Right lung (tissue), 5 donors: ENCODE measurements around the gene PTGS1. TPM values are rescaled to one million over a fixed set of nuclear protein-coding genes. Genes with fewer than 3 reads are reported as not detected.
A peak's percentile ranks its signal among the peaks of the same experiment; 100 is the strongest.

Experiments used
- DNase-seq, 2 donors: peaks; one replicate each; pipeline ENCODE4 v3.0.0-alpha.2; 2013
- polyA plus RNA-seq, 5 donors: library from polyadenylated mRNA; unstranded; fragments of 120-200 nt; gene quantifications; one replicate each; pipeline versions ENCODE4 v1.2.1 to v1.2.3, GENCODE V29; 2013; ENCODE audit warnings: inconsistent platforms in 1 of 5, low replicate concordance in 1 of 5; ENCODE audit not compliant: insufficient read length in 5 of 5, insufficient read depth in 1 of 5

The PTGS1 gene
- polyA plus RNA-seq, 5 donors = 3.7 to 5.6 (median 4.0) TPM

- no peak for DNase-seq
These were observed 2.3 kb downstream of the PTGS1 start for GRCh38 chr9:122372856-122373845.

- DNase-seq = peak; percentile 49 to 64
These were observed 4.1 kb downstream of the PTGS1 start for GRCh38 chr9:122374885-122375420.

DNA sequence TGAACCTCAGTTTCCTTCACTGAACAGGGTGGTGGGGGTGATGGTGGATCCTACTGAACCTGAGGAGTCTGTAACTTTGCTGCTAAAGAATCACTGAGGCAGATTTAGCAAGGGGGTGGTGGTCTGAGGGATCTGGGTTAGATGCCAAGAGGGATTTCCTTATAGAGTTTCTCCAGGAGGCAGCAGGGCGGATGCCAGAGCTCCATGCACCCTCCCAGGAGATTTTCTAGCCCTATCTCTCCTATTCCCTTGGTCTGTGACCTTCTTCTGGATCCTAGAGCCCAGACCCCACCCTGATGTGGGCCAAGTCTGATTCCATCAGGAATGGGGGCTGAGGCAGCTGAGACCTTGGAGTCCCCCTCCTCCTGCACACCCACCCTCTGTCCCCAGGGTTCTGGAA lies 6.0 kb downstream of the PTGS1 start:
- DNase-seq = no peak

GRCh38 chr9:122377241-122378164 lies 6.7 kb downstream of the PTGS1 start:
- DNase-seq = no peak

DNA sequence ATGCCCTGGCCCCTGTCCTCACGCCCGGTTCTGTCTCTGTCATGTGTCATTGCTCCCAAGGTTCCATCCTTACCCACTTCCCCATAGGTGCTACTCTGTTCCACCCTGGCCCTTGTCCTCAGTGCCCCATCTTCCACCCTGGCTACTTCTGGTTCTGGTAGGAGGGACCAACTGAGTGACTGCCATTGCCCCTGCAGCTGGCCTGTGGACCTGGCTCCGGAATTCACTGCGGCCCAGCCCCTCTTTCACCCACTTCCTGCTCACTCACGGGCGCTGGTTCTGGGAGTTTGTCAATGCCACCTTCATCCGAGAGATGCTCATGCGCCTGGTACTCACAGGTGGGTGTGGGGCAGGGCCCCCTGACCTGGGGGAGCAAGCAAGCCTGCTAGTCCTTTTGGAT lies 7.4 kb downstream of the PTGS1 start:
- DNase-seq = no peak

DNA sequence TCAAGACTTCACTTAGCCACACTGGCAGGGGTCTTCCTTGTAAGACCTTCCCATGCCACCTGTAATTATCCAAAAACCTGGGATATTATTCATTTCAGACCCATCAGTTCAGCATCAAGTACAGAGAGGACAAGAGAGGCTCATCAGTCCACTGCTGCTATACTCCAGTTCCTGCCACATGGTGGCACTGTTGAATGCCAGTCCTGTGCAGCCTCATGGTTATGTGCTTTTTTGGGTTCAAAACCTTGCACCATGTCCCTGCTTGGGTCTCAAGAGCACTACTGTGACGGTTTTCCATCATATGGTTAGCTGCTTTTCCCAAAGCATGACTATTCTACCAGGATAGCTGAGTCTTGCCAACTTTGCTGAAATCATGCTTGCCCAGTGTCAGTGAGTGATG lies 8.5 kb downstream of the PTGS1 start:
- no peak for DNase-seq

GRCh38 chr9:122380293-122380692 lies 9.5 kb downstream of the PTGS1 start:
- DNase-seq = no peak

DNA sequence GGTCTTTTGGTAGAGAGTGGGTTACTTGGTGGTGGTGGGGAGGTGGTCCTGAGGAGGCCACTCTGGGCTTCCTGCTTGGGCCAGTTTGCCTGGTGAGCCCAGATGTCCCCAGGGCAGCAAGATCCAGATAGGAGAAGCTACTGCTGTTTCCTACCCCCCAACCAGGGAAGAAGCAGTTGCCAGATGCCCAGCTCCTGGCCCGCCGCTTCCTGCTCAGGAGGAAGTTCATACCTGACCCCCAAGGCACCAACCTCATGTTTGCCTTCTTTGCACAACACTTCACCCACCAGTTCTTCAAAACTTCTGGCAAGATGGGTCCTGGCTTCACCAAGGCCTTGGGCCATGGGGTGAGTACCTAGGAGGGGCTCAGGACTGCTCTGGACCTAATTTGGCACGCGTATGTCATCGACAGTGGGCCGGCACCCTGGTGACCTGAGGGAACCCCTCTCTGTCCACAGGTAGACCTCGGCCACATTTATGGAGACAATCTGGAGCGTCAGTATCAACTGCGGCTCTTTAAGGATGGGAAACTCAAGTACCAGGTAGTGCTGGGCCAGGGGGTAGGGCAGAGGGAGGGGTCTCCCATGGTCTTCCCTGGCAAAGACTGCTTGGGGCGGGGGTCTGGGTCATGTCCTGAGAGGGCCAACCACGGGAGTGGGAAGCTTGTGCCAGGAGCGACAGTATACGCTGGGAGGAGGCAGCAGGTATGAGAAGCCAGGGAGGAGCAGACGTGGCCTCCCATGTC lies 10.6 kb downstream of the PTGS1 start:
- DNase-seq = no peak

DNA sequence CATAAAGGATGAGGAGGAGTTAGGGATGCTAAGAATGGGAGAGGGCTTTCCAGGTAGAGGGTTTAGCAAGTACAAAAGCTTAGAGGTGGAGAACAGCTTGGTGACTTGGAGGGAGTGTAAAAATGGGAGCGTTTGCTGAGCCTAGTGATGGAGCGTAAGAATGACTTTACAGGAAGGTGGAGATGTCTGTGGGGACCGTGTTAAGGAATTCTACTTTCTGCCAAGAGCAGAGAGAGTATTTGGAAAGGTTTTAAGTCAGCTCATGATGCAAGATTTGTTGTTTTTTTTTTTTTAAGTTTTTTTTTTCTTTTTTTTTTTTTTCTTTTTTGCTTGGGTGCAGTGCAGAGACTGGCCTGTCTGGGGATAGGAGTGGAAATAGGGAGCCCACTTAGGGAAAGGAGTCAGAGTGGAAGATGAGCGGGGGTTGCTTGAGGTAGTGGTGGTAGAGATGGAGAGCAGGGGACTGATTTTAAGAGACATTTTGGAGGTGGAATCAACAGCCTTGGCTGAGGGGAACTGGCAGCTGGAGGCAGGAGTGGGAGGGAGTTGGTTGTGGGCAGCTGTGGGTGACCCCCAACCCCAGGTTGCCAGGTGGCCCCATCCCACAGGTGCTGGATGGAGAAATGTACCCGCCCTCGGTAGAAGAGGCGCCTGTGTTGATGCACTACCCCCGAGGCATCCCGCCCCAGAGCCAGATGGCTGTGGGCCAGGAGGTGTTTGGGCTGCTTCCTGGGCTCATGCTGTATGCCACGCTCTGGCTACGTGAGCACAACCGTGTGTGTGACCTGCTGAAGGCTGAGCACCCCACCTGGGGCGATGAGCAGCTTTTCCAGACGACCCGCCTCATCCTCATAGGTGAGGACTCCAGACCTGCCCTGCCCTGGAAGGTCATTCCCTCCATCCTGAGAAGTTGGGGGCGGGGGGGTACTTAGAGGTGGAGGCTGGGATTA lies 12.4 kb downstream of the PTGS1 start:
- no peak for DNase-seq

GRCh38 chr9:122383992-122384461 lies 13.2 kb downstream of the PTGS1 start:
- DNase-seq = no peak

DNA sequence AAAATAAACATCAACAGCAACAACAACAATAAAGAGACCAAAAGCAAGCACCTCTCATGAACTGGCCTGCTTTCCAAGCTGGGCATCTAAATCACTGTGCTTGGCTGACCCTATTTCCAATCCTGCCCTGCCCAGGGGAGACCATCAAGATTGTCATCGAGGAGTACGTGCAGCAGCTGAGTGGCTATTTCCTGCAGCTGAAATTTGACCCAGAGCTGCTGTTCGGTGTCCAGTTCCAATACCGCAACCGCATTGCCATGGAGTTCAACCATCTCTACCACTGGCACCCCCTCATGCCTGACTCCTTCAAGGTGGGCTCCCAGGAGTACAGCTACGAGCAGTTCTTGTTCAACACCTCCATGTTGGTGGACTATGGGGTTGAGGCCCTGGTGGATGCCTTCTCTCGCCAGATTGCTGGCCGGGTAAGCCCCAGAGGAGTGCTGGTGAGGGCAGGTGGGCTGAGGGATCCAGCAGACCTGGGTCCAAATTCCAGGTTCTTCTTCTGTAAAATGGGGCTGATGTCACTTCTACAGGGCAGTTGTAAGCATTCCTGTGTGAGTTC lies 15.6 kb downstream of the PTGS1 start:
- no peak for DNase-seq

- DNase-seq = no peak
These were observed 16.7 kb downstream of the PTGS1 start for GRCh38 chr9:122387536-122387935.

GRCh38 chr9:122389195-122389594 lies 18.4 kb downstream of the PTGS1 start:
- no peak for DNase-seq

- DNase-seq = no peak
These were observed 19.1 kb downstream of the PTGS1 start for GRCh38 chr9:122389799-122390481.

DNA sequence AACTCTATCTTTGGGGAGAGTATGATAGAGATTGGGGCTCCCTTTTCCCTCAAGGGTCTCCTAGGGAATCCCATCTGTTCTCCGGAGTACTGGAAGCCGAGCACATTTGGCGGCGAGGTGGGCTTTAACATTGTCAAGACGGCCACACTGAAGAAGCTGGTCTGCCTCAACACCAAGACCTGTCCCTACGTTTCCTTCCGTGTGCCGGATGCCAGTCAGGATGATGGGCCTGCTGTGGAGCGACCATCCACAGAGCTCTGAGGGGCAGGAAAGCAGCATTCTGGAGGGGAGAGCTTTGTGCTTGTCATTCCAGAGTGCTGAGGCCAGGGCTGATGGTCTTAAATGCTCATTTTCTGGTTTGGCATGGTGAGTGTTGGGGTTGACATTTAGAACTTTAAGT lies 21.5 kb downstream of the PTGS1 start:
- DNase-seq = no peak

GRCh38 chr9:122392714-122393113 lies 21.9 kb downstream of the PTGS1 start:
- DNase-seq = no peak

DNA sequence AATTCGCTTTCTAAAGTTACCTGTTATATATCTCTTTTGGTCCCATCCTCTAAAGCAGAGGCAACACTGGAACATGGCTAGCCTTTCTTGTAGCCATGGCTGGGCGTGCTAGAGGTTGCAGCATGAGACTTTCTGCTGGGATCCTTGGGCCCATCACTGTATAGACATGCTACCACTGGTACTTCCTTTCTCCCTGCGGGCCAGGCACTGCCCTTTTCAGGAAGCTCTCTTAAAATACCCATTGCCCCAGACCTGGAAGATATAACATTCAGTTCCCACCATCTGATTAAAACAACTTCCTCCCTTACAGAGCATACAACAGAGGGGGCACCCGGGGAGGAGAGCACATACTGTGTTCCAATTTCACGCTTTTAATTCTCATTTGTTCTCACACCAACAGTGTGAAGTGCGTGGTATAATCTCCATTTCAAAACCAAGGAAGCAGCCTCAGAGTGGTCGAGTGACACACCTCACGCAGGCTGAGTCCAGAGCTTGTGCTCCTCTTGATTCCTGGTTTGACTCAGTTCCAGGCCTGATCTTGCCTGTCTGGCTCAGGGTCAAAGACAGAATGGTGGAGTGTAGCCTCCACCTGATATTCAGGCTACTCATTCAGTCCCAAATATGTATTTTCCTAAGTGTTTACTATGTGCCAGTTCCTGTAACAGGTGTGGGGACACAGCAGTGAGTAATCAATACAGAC lies 22.6 kb downstream of the PTGS1 start:
- DNase-seq = no peak
